ENCODE data around the gene VWC2. TPM values are rescaled to one million over a fixed set of nuclear protein-coding genes. Genes with fewer than 3 reads are reported as not detected.

Gene VWC2
- total RNA-seq, 1 experiment from 2014 or later = not detected

DNA sequence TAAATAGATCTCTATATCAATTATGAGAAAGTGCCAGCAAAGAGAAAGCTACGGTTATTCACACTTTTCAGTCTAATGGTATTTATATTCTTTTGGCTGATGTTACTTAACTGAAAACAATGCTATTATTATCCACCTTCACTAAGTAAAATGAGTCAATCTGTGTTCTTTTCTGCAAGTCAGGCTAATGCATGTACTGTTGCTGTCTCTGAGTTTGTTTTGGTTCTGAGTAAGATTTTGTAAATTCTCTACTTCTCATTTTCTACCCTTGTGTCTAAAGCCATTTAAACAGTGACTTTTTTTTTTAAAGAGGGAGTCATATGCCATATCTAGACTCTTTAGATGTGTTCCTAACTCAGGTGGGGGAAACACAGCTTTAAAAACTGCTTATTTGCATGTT, 7.5 kb downstream of the VWC2 start:
- in situ Hi-C loops (cut with HindIII; ENCODE audit: low sequenced_read_pairs) = no loop called here
- no peak for DNase-seq (ENCODE audit: low spot score)

DNA sequence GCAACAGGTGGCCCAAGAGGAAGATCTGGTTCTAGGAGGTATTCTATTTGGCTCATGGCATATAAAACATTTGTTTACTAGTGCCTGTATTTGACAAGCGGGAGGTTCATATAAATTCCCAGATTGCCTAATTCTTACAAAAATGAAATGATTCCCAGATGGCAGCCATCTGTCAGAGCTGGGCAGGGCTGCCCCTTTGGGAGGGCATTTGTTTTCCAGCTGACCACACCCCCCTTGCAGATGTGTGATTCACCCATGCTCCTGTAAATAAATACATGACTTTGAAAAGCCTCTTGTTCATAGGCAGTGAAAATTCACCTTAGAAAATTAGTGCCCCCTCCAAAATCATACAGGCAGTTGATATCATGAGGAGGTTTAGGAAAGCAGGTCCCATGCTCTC, 8.6 kb downstream of the VWC2 start:
- in situ Hi-C loops (cut with HindIII; ENCODE audit: low sequenced_read_pairs) = no loop called here
- DNase-seq (ENCODE audit: low spot score) = peak; percentile 23

DNA sequence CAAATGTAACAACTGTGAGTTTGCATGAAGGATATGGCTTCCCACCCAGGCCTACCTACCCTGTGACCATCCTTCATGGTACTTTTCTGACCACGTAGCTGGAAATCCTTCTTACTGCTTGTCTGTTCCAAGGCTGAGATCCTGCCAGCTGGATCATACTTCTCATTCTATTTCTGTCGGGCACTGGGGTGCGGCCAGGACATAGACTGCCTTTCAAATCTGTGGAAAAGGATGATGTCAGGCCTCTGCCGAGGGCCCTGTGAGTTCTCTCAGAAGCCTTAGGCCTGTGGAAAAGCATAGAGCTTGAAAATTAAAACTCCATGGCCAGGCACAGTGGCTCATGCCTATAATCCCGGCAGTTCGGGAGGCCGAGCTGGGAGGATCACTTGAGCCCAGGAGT, 10.0 kb downstream of the VWC2 start:
- in situ Hi-C loops (cut with HindIII; ENCODE audit: low sequenced_read_pairs) = no loop called here
- peak; percentile 100 for DNase-seq (ENCODE audit: low spot score)

DNA sequence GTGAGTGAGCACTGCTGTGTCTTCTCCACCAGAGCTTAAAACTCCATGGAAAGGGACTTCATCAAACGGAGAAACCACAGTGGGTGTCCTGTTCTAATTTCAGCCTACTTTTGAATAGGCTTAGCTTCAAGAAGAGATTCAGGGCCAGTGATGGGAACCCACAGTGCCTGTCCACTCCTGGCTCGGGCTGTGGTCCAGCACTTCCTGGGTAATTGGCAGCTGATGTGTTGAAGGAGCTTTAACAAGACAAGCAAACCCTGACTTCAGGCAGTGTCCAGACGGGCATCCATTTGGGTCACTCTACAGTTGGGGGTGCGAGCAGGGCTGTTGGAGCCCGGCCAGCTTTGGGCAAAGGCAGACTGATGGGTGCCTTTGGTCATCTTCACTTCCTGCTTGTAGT, 14.5 kb downstream of the VWC2 start:
- peak; percentile 85 for DNase-seq (ENCODE audit: low spot score)
- in situ Hi-C loops (cut with HindIII; ENCODE audit: low sequenced_read_pairs) = no loop called here

DNA sequence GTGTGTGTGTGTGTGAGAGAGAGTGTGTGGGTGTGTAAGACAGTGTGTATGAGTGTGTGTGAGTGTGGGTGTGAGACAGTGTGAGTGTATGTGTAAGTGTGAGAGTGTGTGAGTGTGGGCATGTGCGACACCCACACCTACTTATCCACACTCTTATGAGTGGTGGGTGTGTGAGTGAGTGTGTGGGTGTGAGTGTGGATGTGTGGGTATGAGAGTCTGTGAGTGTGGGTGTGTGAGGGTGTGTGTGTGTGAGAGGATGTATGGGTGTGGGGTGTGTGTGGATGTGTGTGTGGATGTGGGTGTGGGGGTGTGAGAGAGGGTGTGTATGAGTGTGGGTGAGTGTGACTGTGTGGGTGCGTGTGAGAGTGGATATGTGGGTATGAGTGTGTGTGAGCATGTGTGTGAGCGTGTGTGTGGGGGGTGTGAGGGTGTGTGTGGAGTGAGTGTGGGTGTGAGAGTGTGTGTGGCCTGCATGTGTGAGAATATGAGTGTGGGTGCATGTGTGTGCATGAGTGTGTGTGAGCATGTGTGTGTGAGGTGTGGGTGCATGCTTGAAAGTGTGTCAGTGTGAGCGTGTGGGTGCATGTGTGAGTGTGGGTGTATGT, 15.1 kb downstream of the VWC2 start:
- in situ Hi-C loops (cut with HindIII; ENCODE audit: low sequenced_read_pairs) = no loop called here
- DNase-seq (ENCODE audit: low spot score) = no peak

DNA sequence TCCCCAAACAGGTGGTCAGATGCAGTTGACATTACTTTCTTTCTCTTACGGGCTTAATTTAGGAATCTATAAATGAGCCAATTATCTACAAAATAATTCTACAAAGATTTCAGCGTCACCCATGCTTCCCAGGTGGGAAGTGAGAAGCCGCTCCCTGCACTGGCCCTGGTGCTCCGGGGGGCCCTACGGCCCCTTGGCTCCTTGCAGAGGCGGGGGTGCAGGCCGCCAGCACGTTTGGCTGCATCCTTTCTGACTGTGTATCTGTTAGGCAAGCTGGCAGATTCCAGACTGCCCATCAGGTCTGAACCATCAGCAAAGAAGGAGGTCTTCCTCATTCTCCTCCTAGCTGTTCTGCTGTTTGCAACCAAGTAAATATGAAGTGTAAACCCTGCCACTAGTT, 16.3 kb downstream of the VWC2 start:
- DNase-seq (ENCODE audit: low spot score) = no peak
- in situ Hi-C loops (cut with HindIII; ENCODE audit: low sequenced_read_pairs) = no loop called here

DNA sequence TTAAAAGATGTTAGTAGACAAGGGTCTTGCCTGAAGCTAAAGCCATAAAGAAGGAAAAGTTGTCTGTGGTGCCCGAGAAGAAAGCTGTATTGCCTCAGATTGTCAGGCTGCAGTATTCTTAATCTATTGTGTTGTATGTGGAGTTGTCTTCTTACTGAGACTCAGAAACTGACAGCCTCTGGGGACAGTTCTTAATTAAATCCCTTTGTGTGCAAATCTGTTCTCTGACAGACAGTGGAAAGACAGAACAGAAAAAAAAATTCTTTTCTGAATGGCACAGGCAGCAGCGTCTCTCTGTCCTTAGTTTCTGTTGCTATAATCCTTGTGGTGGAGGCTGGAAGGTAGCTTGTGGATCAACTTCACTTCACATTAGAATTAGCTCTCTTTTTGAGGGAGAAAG, 16.8 kb downstream of the VWC2 start:
- DNase-seq (ENCODE audit: low spot score) = peak; percentile 48

DNA sequence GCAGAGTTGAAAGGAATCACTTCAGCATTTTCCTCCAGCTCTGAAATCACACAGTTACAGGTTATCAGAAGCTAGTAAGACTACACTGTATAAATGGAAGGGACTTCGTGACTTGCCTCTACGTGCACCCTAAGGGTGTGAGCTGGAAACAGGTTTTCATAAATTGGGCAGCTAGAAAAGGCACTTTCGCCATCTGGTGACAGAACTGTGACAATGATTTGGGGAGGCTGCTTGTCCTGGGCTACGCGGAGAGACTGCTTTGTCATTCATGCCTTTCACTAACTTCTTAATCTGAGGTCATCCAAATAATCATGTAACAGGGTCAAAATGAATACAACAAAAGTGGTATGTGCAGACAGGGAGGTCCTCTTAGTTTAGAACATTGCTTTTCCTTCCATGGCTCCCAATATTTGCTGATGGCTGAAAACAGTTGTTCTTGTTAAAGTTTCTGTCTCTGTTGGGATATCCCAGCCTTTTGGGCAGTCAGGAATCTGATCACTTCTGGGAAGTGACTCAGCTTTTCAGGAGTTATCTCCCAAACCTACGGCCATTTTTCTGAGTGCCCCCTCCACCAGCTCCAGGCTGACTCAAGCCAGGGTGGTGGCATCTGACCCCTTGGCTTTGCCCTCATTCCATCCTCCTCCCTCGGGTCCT, 17.8 kb downstream of the VWC2 start:
- in situ Hi-C loops (cut with HindIII; ENCODE audit: low sequenced_read_pairs) = no loop called here
- peak; percentile 92 for DNase-seq (ENCODE audit: low spot score)

More for the DNA sequence above, 16.8 kb downstream of the VWC2 start:
- in situ Hi-C loops (cut with HindIII; ENCODE audit: low sequenced_read_pairs) = no loop called here

DNA sequence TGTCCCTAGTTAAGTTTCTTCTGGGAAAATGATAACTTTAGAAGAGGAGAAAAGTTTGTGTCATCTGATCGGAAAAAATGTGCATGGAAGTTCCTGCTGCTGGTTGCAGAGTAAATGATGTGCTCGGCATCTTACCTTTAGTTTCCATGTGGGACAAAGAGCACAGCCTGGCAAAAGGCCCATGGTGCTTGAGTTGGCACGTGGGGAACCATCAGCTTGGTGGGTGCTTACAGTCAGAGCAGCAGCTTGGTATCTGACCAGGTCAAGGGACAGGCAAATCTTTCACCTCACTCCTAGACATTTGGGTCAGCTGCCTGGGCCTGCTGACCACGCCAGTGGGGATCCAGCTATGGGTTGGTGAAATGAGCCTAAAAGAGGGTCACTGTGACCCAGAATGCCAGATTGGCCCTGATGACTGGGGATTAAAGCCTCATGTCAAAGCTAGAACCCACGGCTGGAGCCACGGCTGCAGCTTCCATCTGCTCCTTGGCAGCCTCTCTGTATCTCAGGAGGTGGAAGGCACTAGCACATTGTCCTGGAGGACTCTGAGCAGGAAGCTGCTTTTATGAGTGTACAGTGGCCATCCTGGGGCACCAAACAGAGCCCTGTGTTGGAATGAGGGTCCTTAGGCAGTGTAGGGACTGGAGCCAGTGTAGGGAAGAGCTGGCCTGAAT, 24.7 kb downstream of the VWC2 start:
- in situ Hi-C loops (cut with HindIII; ENCODE audit: low sequenced_read_pairs) = no loop called here
- DNase-seq (ENCODE audit: low spot score) = peak; percentile 91

DNA sequence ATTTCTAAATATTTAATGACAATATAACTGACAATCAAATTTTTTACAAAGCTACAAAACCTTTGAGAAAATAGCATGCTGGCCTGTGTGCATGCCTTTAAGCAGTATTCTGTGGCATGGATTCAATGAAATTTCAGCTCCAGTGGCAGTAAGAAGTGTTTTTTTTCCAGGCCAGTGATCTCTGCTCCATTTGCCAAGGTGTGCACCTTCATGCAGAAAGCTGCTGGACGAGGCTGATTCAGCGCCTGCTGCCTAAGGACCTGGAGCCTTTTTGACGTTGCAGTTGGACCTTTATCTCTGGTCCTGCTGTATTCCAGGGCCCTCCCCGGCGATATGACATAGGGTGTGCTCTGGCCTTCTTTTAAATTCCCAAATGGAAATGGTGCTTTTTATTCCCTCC, 26.6 kb downstream of the VWC2 start:
- in situ Hi-C loops (cut with HindIII; ENCODE audit: low sequenced_read_pairs) = no loop called here
- peak; percentile 96 for DNase-seq (ENCODE audit: low spot score)

DNA sequence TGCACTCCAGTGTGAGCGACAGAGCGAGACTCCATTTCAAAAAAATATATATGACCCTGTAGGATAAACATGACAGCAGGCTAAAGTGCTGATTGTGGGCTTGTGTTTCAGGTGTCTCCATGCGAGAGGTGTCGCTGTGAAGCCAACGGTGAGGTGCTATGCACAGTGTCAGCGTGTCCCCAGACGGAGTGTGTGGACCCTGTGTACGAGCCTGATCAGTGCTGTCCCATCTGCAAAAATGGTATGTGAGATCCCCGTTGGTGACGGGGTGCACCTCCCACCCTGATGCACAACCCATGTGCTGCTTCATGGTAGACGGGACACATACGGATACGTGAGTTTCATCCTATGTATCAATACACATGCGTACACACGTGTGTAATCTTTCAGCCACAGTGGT, 29.2 kb downstream of the VWC2 start:
- in situ Hi-C loops (cut with HindIII; ENCODE audit: low sequenced_read_pairs) = no loop called here
- no peak for DNase-seq (ENCODE audit: low spot score)

DNA sequence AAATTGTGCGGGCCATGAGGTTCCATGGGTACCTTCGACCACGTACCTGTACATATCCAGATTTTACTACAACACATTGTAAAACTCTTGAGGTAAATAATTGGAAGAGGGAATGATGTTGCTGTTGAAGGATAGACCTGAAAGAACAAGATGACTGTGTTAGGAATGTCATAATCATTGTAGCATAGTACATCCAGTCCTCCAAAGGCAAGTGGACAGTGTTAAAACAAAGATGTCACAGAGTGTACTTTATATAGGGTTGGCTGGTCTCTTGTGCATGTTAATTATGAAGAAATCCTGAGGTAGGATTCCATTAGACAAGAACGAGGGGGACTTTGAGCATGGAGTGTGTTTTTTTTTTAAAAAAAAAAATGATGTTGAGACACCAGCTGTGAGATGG, 30.4 kb downstream of the VWC2 start:
- DNase-seq (ENCODE audit: low spot score) = no peak
- in situ Hi-C loops (cut with HindIII; ENCODE audit: low sequenced_read_pairs) = no loop called here

DNA sequence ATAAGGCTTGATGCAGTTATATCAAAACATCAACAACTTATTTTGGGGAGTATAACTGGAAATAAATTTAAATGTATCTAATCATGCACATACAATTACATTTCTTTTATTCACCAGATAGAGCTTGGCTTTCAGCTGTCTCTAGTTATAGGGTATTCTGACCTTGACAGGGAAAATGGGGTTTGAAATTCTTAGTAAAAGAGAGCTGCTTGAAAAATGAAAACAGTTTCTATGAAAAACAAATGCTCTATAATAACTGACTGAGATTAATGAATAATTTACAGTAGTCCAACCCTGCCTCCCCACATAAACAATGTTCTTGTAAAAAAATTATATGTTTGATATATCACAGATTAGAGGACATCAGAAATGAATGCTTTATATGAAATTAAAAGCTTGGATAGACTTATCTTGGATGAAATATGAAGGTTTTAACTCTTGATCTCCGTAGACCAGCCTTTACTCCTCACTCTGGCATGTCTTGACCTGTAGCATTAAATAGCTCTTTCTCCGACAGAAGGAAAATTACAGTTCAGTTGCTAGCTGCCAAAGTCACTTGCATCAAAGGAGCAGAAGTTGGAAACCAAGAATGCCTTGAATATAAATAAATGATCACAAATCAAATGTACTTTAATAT, 32.1 kb downstream of the VWC2 start:
- in situ Hi-C loops (cut with HindIII; ENCODE audit: low sequenced_read_pairs) = no loop called here
- DNase-seq (ENCODE audit: low spot score) = peak; percentile 67

DNA sequence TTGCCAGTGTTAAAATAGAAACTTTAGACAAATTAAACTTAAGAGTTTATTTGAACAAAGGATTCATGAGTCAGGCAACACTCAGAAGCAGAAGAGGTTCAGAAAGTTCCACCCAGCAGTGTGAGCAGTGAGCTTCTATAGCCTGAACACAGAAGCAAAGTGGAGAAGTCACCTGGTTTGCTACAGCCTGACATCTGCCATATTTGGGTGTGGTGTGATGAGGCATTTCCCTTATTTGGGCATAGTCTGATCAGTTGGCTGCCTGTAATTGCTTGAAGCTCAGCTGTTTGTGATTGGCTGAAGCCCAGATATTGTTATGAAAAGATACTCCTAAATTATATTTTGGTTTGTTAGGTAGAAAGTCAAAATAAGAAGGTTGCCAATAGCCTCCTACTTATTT, 39.1 kb downstream of the VWC2 start:
- in situ Hi-C loops (cut with HindIII; ENCODE audit: low sequenced_read_pairs) = no loop called here
- no peak for DNase-seq (ENCODE audit: low spot score)

DNA sequence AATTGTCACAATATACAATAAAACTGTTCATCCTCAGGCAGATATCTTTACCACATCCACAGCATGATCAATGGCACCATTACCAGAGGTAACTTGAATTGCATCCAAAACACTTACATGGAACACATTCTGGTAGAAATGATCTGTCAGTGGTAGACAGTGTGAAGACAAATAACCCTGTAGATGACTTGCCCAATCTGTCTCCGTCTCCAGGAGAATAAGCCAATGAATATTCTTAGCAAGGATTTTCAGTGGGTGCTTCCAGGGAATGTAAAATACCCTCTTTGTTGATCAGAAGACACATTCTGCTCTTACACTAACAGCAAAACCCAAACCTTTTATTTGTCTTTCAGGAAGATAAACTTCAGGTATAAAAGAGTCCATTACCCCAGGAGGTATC, 43.8 kb downstream of the VWC2 start:
- in situ Hi-C loops (cut with HindIII; ENCODE audit: low sequenced_read_pairs) = no loop called here
- DNase-seq (ENCODE audit: low spot score) = no peak

DNA sequence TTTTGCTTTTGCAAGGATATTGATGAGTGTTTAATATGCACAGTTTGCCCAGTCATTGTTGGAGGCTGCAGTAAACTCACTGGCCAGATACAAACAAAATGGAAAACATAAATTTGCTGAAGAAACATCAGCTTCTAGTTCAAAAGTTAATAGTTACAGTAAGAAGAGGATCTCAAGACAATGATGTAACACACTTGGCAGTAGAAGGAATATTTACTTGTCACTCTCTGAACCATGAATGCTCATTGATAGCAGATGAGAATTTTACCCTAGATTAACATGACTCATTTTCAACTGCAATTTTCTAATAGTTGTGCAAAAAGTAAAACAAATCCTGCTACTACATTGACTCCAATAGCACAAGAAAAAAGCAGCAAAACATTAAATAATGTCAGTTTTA, 47.7 kb downstream of the VWC2 start:
- DNase-seq (ENCODE audit: low spot score) = no peak
- in situ Hi-C loops (cut with HindIII; ENCODE audit: low sequenced_read_pairs) = no loop called here

DNA sequence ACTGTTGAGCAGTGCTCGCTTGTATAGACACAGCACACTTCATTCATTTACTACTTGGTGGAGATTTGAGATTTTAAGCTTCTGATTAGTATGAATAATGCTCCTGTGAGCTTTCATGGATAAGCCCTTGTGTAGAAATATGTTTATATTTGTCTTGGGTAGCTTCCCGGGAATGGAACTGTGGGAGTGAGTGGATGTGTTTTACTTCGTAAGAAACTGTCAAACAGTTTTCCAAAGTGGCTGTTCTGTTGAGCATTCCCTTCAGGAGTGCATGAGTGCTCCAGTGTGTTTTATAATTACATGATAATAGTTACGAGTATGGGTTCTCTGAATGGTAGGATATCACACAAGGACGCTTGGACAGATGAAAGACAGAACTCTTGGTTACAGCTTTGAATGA, 49.4 kb downstream of the VWC2 start:
- in situ Hi-C loops (cut with HindIII; ENCODE audit: low sequenced_read_pairs) = no loop called here
- no peak for DNase-seq (ENCODE audit: low spot score)

DNA sequence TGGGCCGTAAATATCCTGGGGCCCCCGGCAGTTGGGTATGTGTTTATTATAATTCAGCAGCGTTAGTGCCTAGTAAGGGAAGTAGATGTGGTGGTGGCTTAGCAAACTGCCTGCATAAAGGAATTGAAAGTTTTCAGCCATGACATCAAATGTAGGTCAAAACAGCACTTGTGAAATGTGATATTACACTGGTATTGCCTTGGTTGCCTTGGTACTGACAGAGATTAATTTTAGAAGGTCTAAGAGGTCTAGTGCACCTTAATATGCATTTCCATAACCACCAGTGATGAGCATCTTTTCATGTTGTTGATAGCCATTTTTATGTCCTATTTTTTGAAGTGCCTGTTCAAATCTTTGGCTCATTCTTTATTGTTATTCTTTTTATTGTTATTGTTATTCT, 50.1 kb downstream of the VWC2 start:
- DNase-seq (ENCODE audit: low spot score) = no peak
- in situ Hi-C loops (cut with HindIII; ENCODE audit: low sequenced_read_pairs) = no loop called here

DNA sequence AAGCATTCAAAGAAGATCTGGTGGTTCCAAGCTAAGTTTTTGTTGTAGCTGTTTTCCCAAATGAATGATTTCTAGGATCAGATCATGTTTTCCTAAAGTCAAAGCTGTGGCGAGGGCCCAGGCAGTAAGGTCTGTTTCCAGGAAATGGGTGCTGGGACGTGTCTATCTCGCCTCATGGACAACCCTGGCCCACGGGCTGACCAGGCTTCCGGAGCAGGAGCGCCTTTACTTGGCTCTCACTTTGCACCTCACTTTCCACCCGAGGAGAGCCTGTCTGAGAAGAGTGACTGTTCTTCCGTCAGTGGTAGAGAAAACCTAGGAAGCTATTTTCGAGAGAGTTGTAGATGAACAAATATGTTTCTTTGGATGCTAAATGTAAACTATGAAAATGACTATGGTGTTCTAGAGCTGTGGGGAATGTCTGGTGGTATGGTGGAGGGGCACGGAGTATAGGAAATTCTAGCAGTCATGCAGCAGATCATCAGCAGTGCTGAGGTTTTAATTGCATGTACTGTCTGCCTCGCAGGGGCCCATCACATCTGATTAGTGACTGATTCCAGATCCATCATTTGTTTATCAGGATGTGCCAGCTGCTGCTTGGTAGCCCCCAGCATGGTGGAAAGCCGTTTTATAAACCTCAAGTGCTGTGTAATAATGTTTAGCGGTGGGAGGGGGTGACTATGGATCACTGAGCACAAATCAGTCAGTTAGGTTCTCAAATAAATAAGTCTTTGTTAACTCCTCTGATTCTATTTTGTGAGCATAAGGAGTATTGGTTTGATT, 66.6 kb downstream of the VWC2 start:
- DNase-seq (ENCODE audit: low spot score) = no peak
- in situ Hi-C loops (cut with HindIII; ENCODE audit: low sequenced_read_pairs) = no loop called here

Data from G401 (cell line).